Transverse colon (tissue), 4 donors: Measurements from ENCODE around the gene WFS1. TPM values are rescaled to one million over a fixed set of nuclear protein-coding genes. Genes with fewer than 3 reads are reported as not detected.

ENCODE experiments used
- DNase-seq: peaks from one replicate; pipeline ENCODE4 v3.0.0-alpha.2; 2019
- H3K27ac ChIP-seq, 4 donors: fragments of 200-600 bp; sonication (generic); 2 replicates each; pipeline ENCODE4 v1.5.1; 2016 to 2018; ENCODE audit warnings: inconsistent platforms in 4 of 4
- H3K27me3 ChIP-seq: fragments of 200-600 bp; sonication (generic); 2 replicates; pipeline ENCODE4 v1.5.1; 2017; ENCODE audit warnings: inconsistent platforms
- H3K36me3 ChIP-seq, 4 donors: fragments of 200-600 bp; sonication (generic); 2 replicates each; pipeline ENCODE4 v1.5.1; 2017 to 2019; ENCODE audit warnings: inconsistent platforms in 4 of 4
- H3K4me1 ChIP-seq, 4 donors: fragments of 200-600 bp; sonication (generic); 2 replicates each; pipeline ENCODE4 v1.5.1; 2017 to 2020; ENCODE audit warnings: inconsistent platforms in 4 of 4
- H3K4me3 ChIP-seq, 4 donors: fragments of 200-600 bp; sonication (generic); 1 replicate in 1 of 4; 2 replicates in 3 of 4; pipeline versions ENCODE4 v1.5.1 to v1.6.1; 2017 to 2019; ENCODE audit warnings: inconsistent platforms in 4 of 4
- H3K9me3 ChIP-seq, 2 donors: fragments of 200-600 bp; sonication (generic); 2 replicates each; pipeline ENCODE4 v1.5.1; 2017 to 2019; ENCODE audit warnings: inconsistent platforms in 2 of 2
- CTCF ChIP-seq, 5 experiments: fragments of 200-600 bp in 3 of 5; fragments of 450-650 bp in 2 of 5; sonication (generic) in 3 of 5; IDR thresholded peaks; 1 replicate in 2 of 5; 2 replicates in 3 of 5; pipeline ENCODE4 v1.5.1; 2016 to 2017; ENCODE audit warnings: antibody characterized with exemption in 5 of 5, inconsistent platforms in 3 of 5, mild to moderate bottlenecking in 2 of 5, moderate library complexity in 1 of 5
- EP300 ChIP-seq: sonication (generic); formaldehyde crosslinking; IDR thresholded peaks from one replicate; pipeline ENCODE4 v1.6.1; 2017; ENCODE audit warnings: antibody characterized with exemption, low read depth
- POLR2A ChIP-seq: fragments of 450-650 bp; IDR thresholded peaks from one replicate; pipeline ENCODE4 v1.6.1; 2016; ENCODE audit warnings: antibody characterized with exemption, mild to moderate bottlenecking, moderate library complexity
- POLR2AphosphoS5 ChIP-seq, 3 donors: sonication (generic); formaldehyde crosslinking; IDR thresholded peaks; one replicate each; pipeline ENCODE4 v1.6.1; 2016; ENCODE audit warnings: antibody characterized with exemption in 3 of 3
- WGBS, 2 donors: methylation state at CpG; one replicate each; pipeline ENCODE4 v1.1.5; 2018; ENCODE audit warnings: low coverage in 1 of 2; 5-methylcytosine and 5-hydroxymethylcytosine counted together
- in situ Hi-C, 4 donors: fragments of 200-750 bp; cut with MboI; loops; one replicate each; pipeline versions ENCODE4 v1.15.0 to v1.15.1; 2017; ENCODE audit warnings: low sequenced_read_pairs in 3 of 4, low pct_ligation_motif_present in 1 of 4, low pct_unique_long_range_greater_than_20kb in 1 of 4
- intact Hi-C: fragments of 100-400 bp; cut with DNase I; formaldehyde crosslinking; loops from one replicate; pipeline ENCODE4 v1.15.1; 2023; ENCODE audit warnings: low total_unique reads
- total RNA-seq, 4 donors: library from RNA; depleted of rRNA; stranded (reverse); fragments of >200 nt; gene quantifications; one replicate each; pipeline ENCODE4 v1.1.0, GENCODE V29; 2016

Gene WFS1
- total RNA-seq, 4 donors from 2014 or later: 11.5 to 23.5 (median 20.8) TPM

GRCh38 chr4:6319530-6320150, 50.0 kb downstream of the WFS1 start:
- Histone ChIP-seq H3K4me1 (peaks cover 0 to under 1% (median 0%) of the 10 kb centered on the region in 4 donors), H3K27me3 (no peaks in the 10 kb centered on the region), H3K9me3 (no peaks in the 10 kb centered on the region), H3K4me3 (no peak overlapping the region), H3K36me3 (no peaks in the 10 kb centered on the region), H3K27ac (no peak overlapping the region)
- intact Hi-C loops: no loop called here
- TF ChIP-seq POLR2A: no peak
- TF ChIP-seq CTCF (IDR thresholded peaks at IDR 0.05): no peak
- no peak for TF ChIP-seq EP300
- no peak for TF ChIP-seq POLR2AphosphoS5 (IDR thresholded peaks at IDR 0.05)
- DNase-seq: no peak
- 83% methylated on average over 11 of the region's 12 CpGs; no CpG with 5 or more reads in 1 of the 2 donors for WGBS, 2 donors
- in situ Hi-C loops: no loop called here

- no peak for DNase-seq
- Histone ChIP-seq H3K27ac (no peak overlapping the region), H3K27me3 (no peaks in the 10 kb centered on the region), H3K4me3 (no peak overlapping the region), H3K36me3 (no peaks in the 10 kb centered on the region), H3K9me3 (no peaks in the 10 kb centered on the region), H3K4me1 (peaks cover 0 to 8% (median 1%) of the 10 kb centered on the region in 4 donors)
- no peak for TF ChIP-seq EP300
- no peak for TF ChIP-seq POLR2AphosphoS5 (IDR thresholded peaks at IDR 0.05)
- TF ChIP-seq POLR2A: no peak
- TF ChIP-seq CTCF (IDR thresholded peaks at IDR 0.05): no peak
- 58 to 68% methylated on average over 6 of the region's 6 CpGs for WGBS, 2 donors
- in situ Hi-C loops (no loop called here), intact Hi-C loops (no loop called here)
These were observed 51.0 kb downstream of the WFS1 start for GRCh38 chr4:6320663-6321062.

- Histone ChIP-seq H3K36me3 (no peaks in the 10 kb centered on the region), H3K27me3 (no peaks in the 10 kb centered on the region), H3K9me3 (no peaks in the 10 kb centered on the region), H3K4me3 (no peak overlapping the region), H3K27ac (no peak overlapping the region), H3K4me1 (peaks cover 0 to 8% (median 1%) of the 10 kb centered on the region in 4 donors)
- TF ChIP-seq CTCF (IDR thresholded peaks at IDR 0.05) (no peak), POLR2AphosphoS5 (IDR thresholded peaks at IDR 0.05) (no peak), EP300 (no peak), POLR2A (no peak)
- 48 to 67% methylated on average over 1 to 2 of the region's 2 CpGs for WGBS, 2 donors
- no peak for DNase-seq
- intact Hi-C loops: no loop called here
- in situ Hi-C loops: no loop called here
These were observed 51.7 kb downstream of the WFS1 start for GRCh38 chr4:6321361-6321760.

GRCh38 chr4:6322067-6322760, 52.6 kb downstream of the WFS1 start:
- no peaks in the 10 kb centered on the region for H3K27me3 ChIP-seq
- H3K9me3 ChIP-seq: no peaks in the 10 kb centered on the region
- TF ChIP-seq POLR2A: no peak
- no peak for TF ChIP-seq CTCF (IDR thresholded peaks at IDR 0.05)
- TF ChIP-seq EP300: no peak
- no peak for TF ChIP-seq POLR2AphosphoS5 (IDR thresholded peaks at IDR 0.05)
- 86 to 93% methylated on average over 3 to 22 of the region's 23 CpGs for WGBS, 2 donors
- no peak overlapping the region for H3K4me3 ChIP-seq
- H3K27ac ChIP-seq: no peak overlapping the region
- in situ Hi-C loops: no loop called here
- no peaks in the 10 kb centered on the region for H3K36me3 ChIP-seq
- no peak for DNase-seq
- H3K4me1 ChIP-seq: peaks cover 0 to 8% (median 1%) of the 10 kb centered on the region in 4 donors
- intact Hi-C loops: no loop called here
